ENCODE results near the gene SAG. TPM values are rescaled to one million over a fixed set of nuclear protein-coding genes. Genes with fewer than 3 reads are reported as not detected.
A peak's percentile ranks its signal among the peaks of the same experiment; 100 is the strongest.
"Not testable (repeated sequence)": the region's sequence is repeated elsewhere in the genome, so short reads cannot be mapped to it uniquely, and the experiment has no call there.

SAG gene
- total and polyA plus RNA-seq, 5 donors: not detected

- Histone ChIP-seq H3K9me3 (ENCODE audit: control insufficient read depth, low read length) (no peaks in the 10 kb centered on the region), H3K27ac (ENCODE audit: low read length) (no peak overlapping the region), H3K4me1 (ENCODE audit: control insufficient read depth, insufficient read depth, low read length) (no peaks in the 10 kb centered on the region), H3K27me3 (ENCODE audit: control insufficient read depth, insufficient read depth) (no peaks in the 10 kb centered on the region), H3K4me3 (ENCODE audit: low read length) (no peak overlapping the region)
- WGBS: 82% methylated on average over 5 of the region's 5 CpGs
- no peak for DNase-seq
- intact Hi-C loops (cut with DNase I): no loop called here
- ATAC-seq: no peak
These were observed 61.1 kb downstream of the SAG start for GRCh38 chr2:233368756-233369155.

- H3K27ac ChIP-seq (ENCODE audit: low read length): no peak overlapping the region
- H3K4me1 ChIP-seq (ENCODE audit: control insufficient read depth, insufficient read depth, low read length): no peaks in the 10 kb centered on the region
- intact Hi-C loops (cut with DNase I): no loop called here
- H3K4me3 ChIP-seq (ENCODE audit: low read length): no peak overlapping the region
- H3K27me3 ChIP-seq (ENCODE audit: control insufficient read depth, insufficient read depth): no peaks in the 10 kb centered on the region
- H3K9me3 ChIP-seq (ENCODE audit: control insufficient read depth, low read length): no peaks in the 10 kb centered on the region
- ATAC-seq (no peak), DNase-seq (no peak)
- WGBS: 84% methylated on average over 8 of the region's 8 CpGs
These were observed 61.8 kb downstream of the SAG start for GRCh38 chr2:233369462-233369861.

DNA sequence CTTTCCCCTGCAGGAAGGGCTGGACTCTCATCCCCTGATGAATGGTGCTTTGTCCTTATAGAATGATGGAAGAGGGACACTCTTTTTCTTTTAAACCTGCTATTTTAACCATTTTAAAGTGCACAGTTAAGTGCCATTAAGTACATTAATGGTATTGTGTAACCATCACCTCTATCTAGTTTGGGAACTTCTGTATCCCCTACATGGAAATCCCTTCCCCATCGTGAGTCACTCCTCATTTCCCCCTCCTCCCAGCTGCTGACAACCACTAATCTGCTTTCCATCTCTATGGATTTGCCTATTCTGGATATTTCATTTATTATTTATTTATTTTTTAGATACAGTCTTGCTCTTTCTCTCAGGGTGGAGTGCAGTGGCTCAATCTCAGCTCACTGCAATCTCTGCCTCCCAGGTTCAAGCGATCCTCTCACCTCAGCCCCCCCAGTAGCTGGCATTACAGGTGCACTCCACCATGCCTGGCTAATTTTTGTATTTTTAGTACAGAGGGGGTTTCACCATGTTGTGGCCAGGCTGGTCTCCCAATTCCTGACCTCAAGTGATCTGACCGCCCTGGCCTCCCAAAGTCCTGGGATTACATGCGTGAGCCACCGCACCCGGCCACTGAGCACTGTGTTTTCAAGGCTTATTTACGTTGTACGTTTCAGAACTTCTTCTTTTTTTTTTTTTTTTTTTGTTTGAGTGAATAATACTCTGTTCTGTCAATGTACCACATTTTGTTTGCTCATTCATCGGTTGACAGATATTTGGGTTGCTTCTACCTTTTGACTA, 62.5 kb downstream of the SAG start:
- intact Hi-C loops (cut with DNase I): no loop called here
- no peak for ATAC-seq
- Histone ChIP-seq H3K4me1 (ENCODE audit: control insufficient read depth, insufficient read depth, low read length) (no peaks in the 10 kb centered on the region), H3K27me3 (ENCODE audit: control insufficient read depth, insufficient read depth) (no peaks in the 10 kb centered on the region), H3K27ac (ENCODE audit: low read length) (no peak overlapping the region), H3K4me3 (ENCODE audit: low read length) (no peak overlapping the region), H3K9me3 (ENCODE audit: control insufficient read depth, low read length) (no peaks in the 10 kb centered on the region)
- no peak for DNase-seq
- 84% methylated on average over 9 of the region's 9 CpGs for WGBS

- no peaks in the 10 kb centered on the region for H3K4me1 ChIP-seq (ENCODE audit: control insufficient read depth, insufficient read depth, low read length)
- ATAC-seq: no peak
- 68% methylated on average over 2 of the region's 2 CpGs for WGBS
- intact Hi-C loops (cut with DNase I): no loop called here
- H3K9me3 ChIP-seq (ENCODE audit: control insufficient read depth, low read length): no peaks in the 10 kb centered on the region
- no peaks in the 10 kb centered on the region for H3K27me3 ChIP-seq (ENCODE audit: control insufficient read depth, insufficient read depth)
- H3K27ac ChIP-seq (ENCODE audit: low read length): no peak overlapping the region
- no peak for DNase-seq
- no peak overlapping the region for H3K4me3 ChIP-seq (ENCODE audit: low read length)
These were observed 64.0 kb downstream of the SAG start for GRCh38 chr2:233371641-233372040.

DNA sequence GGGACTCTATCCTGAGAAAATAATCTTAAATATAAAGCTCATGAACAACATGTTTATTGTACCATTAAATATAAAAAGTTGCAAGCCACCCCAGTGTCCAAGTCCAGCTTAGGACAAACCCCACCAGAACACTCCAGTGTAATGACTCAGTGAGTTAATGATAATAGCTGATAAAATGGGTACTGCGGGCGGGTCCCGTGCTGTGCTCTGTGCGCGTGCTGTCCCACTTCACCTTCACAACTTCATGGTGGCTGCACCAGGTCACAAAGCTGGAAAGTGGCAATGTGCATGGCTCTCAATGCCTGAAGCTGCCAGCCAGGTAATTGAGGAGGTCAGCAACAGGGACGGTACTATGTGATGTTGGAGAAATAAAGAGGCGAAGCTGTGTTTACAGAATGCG, 65.2 kb downstream of the SAG start:
- WGBS: 78% methylated on average over 8 of the region's 8 CpGs
- Histone ChIP-seq H3K27ac (ENCODE audit: low read length) (no peak overlapping the region), H3K27me3 (ENCODE audit: control insufficient read depth, insufficient read depth) (no peaks in the 10 kb centered on the region), H3K4me1 (ENCODE audit: control insufficient read depth, insufficient read depth, low read length) (no peaks in the 10 kb centered on the region), H3K4me3 (ENCODE audit: low read length) (no peak overlapping the region), H3K9me3 (ENCODE audit: control insufficient read depth, low read length) (no peaks in the 10 kb centered on the region)
- ATAC-seq (peak in 1 of 2 donors; percentile 20), DNase-seq (no peak)
- intact Hi-C loops (cut with DNase I): no loop called here

GRCh38 chr2:233373316-233373715, 65.7 kb downstream of the SAG start:
- Histone ChIP-seq H3K27me3 (ENCODE audit: control insufficient read depth, insufficient read depth) (no peaks in the 10 kb centered on the region), H3K9me3 (ENCODE audit: control insufficient read depth, low read length) (no peaks in the 10 kb centered on the region), H3K27ac (ENCODE audit: low read length) (no peak overlapping the region), H3K4me1 (ENCODE audit: control insufficient read depth, insufficient read depth, low read length) (no peaks in the 10 kb centered on the region), H3K4me3 (ENCODE audit: low read length) (no peak overlapping the region)
- ATAC-seq (no peak), DNase-seq (no peak)
- WGBS: 73% methylated on average over 5 of the region's 5 CpGs
- intact Hi-C loops (cut with DNase I): no loop called here

DNA sequence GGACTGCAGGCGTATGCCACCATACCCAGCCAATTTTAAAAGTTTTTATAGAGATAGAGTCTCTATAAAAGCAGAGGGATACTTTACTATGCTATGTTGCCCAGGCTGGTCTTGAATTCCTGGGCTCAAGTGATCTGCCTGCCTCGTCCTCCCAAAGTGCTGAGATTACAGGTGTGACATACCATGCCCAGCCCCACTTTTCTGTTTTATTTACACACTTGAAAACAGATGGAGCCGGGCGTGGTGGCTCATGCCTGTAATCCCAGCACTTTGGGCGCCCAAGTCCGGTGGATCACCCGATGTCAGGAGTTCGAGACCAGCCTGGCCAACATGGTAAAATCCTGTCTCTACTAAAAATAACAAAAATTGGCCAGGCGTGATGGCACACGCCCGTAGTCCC, 67.2 kb downstream of the SAG start:
- H3K4me3 ChIP-seq (ENCODE audit: low read length); H3K27ac ChIP-seq (ENCODE audit: low read length); ATAC-seq; H3K9me3 ChIP-seq (ENCODE audit: control insufficient read depth, low read length); H3K4me1 ChIP-seq (ENCODE audit: control insufficient read depth, insufficient read depth, low read length); H3K27me3 ChIP-seq (ENCODE audit: control insufficient read depth, insufficient read depth); DNase-seq; intact Hi-C loops (cut with DNase I): not testable (repeated sequence)
- WGBS: 92% methylated on average over 11 of the region's 11 CpGs

GRCh38 chr2:233375490-233376314, 68.1 kb downstream of the SAG start:
- no peaks in the 10 kb centered on the region for H3K4me1 ChIP-seq (ENCODE audit: control insufficient read depth, insufficient read depth, low read length)

GRCh38 chr2:233379034-233379433, 71.4 kb downstream of the SAG start:
- H3K27ac ChIP-seq (ENCODE audit: low read length): no peak overlapping the region
- DNase-seq (no peak), ATAC-seq (no peak)
- H3K4me3 ChIP-seq (ENCODE audit: low read length): no peak overlapping the region
- WGBS: 90% methylated on average over 6 of the region's 6 CpGs
- no peaks in the 10 kb centered on the region for H3K9me3 ChIP-seq (ENCODE audit: control insufficient read depth, low read length)
- H3K4me1 ChIP-seq (ENCODE audit: control insufficient read depth, insufficient read depth, low read length): no peaks in the 10 kb centered on the region
- H3K27me3 ChIP-seq (ENCODE audit: control insufficient read depth, insufficient read depth): no peaks in the 10 kb centered on the region
- intact Hi-C loops (cut with DNase I): no loop called here

More at GRCh38 chr2:233375490-233376314, 68.1 kb downstream of the SAG start:
- Histone ChIP-seq H3K4me3 (ENCODE audit: low read length) (no peak overlapping the region), H3K27me3 (ENCODE audit: control insufficient read depth, insufficient read depth) (no peaks in the 10 kb centered on the region), H3K9me3 (ENCODE audit: control insufficient read depth, low read length) (no peaks in the 10 kb centered on the region), H3K27ac (ENCODE audit: low read length) (no peak overlapping the region)
- 77% methylated on average over 10 of the region's 10 CpGs for WGBS
- intact Hi-C loops (cut with DNase I): no loop called here
- DNase-seq (no peak), ATAC-seq (no peak)

DNA sequence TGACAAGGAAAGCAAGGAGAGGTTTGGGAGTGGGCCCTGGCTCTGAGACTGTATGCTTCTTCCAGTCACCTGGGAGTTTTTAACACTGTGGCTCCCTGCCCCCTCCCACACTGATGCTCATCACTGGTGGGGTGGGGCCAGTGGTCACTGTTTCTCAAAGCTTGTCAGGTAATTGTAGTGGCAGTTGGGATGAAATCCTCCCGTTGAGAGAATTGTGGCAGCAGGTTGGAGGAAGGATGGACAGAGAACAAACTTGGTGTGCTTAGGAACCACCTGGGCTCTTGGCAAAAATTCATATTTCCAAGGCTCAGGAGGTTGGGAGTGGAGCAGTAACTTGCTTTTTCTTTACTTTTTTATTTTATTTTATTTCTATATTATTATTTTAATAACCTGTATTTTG, 71.8 kb downstream of the SAG start:
- intact Hi-C loops (cut with DNase I): no loop called here
- WGBS: 55% methylated on average over 1 of the region's 1 CpG
- peaks cover under 1% of the 10 kb centered on the region for H3K4me1 ChIP-seq (ENCODE audit: control insufficient read depth, insufficient read depth, low read length)
- no peaks in the 10 kb centered on the region for H3K9me3 ChIP-seq (ENCODE audit: control insufficient read depth, low read length)
- ATAC-seq: no peak
- no peak for DNase-seq
- H3K4me3 ChIP-seq (ENCODE audit: low read length): no peak overlapping the region
- no peak overlapping the region for H3K27ac ChIP-seq (ENCODE audit: low read length)
- H3K27me3 ChIP-seq (ENCODE audit: control insufficient read depth, insufficient read depth): no peaks in the 10 kb centered on the region

GRCh38 chr2:233380132-233380895, 72.7 kb downstream of the SAG start:
- Histone ChIP-seq H3K4me3 (ENCODE audit: low read length) (no peak overlapping the region), H3K27me3 (ENCODE audit: control insufficient read depth, insufficient read depth) (no peaks in the 10 kb centered on the region), H3K27ac (ENCODE audit: low read length) (no peak overlapping the region), H3K9me3 (ENCODE audit: control insufficient read depth, low read length) (no peaks in the 10 kb centered on the region), H3K4me1 (ENCODE audit: control insufficient read depth, insufficient read depth, low read length) (peaks cover 9% of the 10 kb centered on the region)
- ATAC-seq (no peak), DNase-seq (no peak)
- intact Hi-C loops (cut with DNase I): no loop called here
- WGBS: 83% methylated on average over 13 of the region's 13 CpGs
